AG04449 (cell line): ENCODE results near the gene DNM3.
A peak's percentile ranks its signal among the peaks of the same experiment; 100 is the strongest.

ENCODE experiments used
- CTCF ChIA-PET: fragments of 350-600 bp; formaldehyde crosslinking; extraction: SDS; loops from one replicate; lab custom pipeline; 2021; ENCODE audit warnings: antibody characterized with exemption; lab: Yijun Ruan, JAX
- POLR2A ChIA-PET: fragments of 400-600, 350-600 bp; formaldehyde crosslinking; extraction: SDS; loops from one replicate; lab custom pipeline; 2020; ENCODE audit warnings: antibody characterized with exemption, inconsistent platforms; lab: Yijun Ruan, JAX
- DNase-seq: peaks from one replicate; pipeline ENCODE4 v3.0.0-alpha.2; 2010; ENCODE audit warnings: low read depth, low spot score
- H3K4me3 ChIP-seq: 2 replicates; pipeline ENCODE4 v1.5.1; 2011; ENCODE audit warnings: low read depth, mild to moderate bottlenecking, control low read depth, low read length
- CTCF ChIP-seq: IDR thresholded peaks from one replicate; pipeline ENCODE4 v1.5.1; 2011; ENCODE audit warnings: mild to moderate bottlenecking, moderate library complexity, low read length, control low read depth, inconsistent platforms; ENCODE audit not compliant: insufficient read depth; ENCODE audit errors: missing control alignments

DNM3 gene

GRCh38 chr1:172178886-172179285 lies 337.6 kb downstream of the DNM3 start:
- CTCF ChIA-PET = interaction anchor here (0.9 to 1.5 kb wide), 2 partner anchors 14 to 114 kb away, joined by 3 read pairs; no protein-coding TSS in a partner anchor
- no peak overlapping the region for H3K4me3 ChIP-seq
- TF ChIP-seq CTCF = no peak
- no peak for DNase-seq
- POLR2A ChIA-PET = no interaction called here

- DNase-seq = no peak
- ChIA-PET POLR2A (no interaction called here), CTCF (interaction anchor here (0.9 to 1.5 kb wide), 2 partner anchors 15 to 113 kb away, joined by 3 read pairs; no protein-coding TSS in a partner anchor)
- H3K4me3 ChIP-seq = no peak overlapping the region
- no peak for TF ChIP-seq CTCF
Observed at GRCh38 chr1:172179918-172180317, 338.6 kb downstream of the DNM3 start.

- ChIA-PET CTCF (no interaction called here), POLR2A (interaction anchor here (0.6 kb wide), 1 partner anchor 36 kb away, joined by 3 read pairs; no protein-coding TSS in a partner anchor)
- TF ChIP-seq CTCF = no peak
- DNase-seq = no peak
- peak overlapping the region; percentile 36 for H3K4me3 ChIP-seq
Observed at GRCh38 chr1:172180501-172181285, 339.4 kb downstream of the DNM3 start.

- TF ChIP-seq CTCF = no peak
- H3K4me3 ChIP-seq = no peak overlapping the region
- ChIA-PET CTCF (interaction anchor here (1.3 kb wide), 1 partner anchor 231 kb away, joined by 3 read pairs; no protein-coding TSS in a partner anchor), POLR2A (no interaction called here)
- no peak for DNase-seq
Observed at GRCh38 chr1:172184506-172185191, 343.4 kb downstream of the DNM3 start.

GRCh38 chr1:172185211-172185610 lies 343.9 kb downstream of the DNM3 start:
- POLR2A ChIA-PET = no interaction called here
- CTCF ChIA-PET = interaction anchor here (1.3 kb wide), 1 partner anchor 231 kb away, joined by 3 read pairs; no protein-coding TSS in a partner anchor
- TF ChIP-seq CTCF = no peak
- H3K4me3 ChIP-seq = no peak overlapping the region
- no peak for DNase-seq

- ChIA-PET POLR2A (no interaction called here), CTCF (no interaction called here)
- H3K4me3 ChIP-seq = no peak overlapping the region
- no peak for TF ChIP-seq CTCF
- DNase-seq = no peak
Observed at GRCh38 chr1:172185996-172186395, 344.7 kb downstream of the DNM3 start.
